H54 (cell line): ENCODE results near the gene CD81.

Experiments used
- DNase-seq: peaks from one replicate; pipeline ENCODE4 v3.0.0; 2011; ENCODE audit warnings: low spot score, mixed read lengths; ENCODE audit not compliant: insufficient read length
- FAIRE-seq: peaks from 3 replicates; lab custom pipeline; 2011; peaks lifted over from hg19 to GRCh38; lab: Jason Lieb, UNC
- POLR2A ChIP-seq: IDR thresholded peaks from 2 replicates; pipeline ENCODE4 v1.6.1; 2011; ENCODE audit warnings: low read depth, mild to moderate bottlenecking, low read length

Gene CD81

DNA sequence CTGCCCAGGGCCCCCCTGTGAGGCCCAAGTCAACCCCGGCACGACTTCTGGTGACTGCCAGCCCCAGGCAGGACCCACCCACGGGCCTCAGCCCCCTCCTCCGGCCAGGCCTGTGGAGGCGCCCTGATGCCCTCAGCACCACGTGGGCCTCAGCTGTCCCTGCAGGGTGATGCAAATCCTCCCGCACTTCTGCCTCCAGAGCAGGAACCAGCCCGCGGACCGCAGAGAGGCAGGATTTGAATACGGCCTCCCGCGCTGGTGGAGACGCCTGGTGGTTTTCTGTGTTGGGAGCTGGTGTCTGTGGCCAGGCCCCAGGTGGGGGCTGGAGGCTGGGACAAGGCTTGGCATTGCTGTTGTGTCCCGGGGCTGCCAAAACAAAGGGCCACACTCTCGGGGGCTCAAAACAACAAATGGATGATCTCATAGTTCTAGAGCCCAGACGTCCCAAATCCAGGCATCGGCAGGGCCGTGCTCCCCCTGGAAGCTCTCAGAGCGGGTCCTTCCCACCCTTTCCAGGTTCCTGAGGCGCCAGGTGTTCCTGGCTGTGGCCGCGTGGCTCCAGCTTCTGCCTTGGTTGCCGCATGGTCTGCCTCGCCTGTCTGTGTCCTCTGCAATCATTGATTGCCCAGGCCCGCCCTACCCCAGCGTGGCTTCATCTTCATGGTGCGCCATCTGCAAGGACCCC, 47.8 kb downstream of the CD81 start:
- no peak for TF ChIP-seq POLR2A
- DNase-seq (no peak), FAIRE-seq (no peak)

DNA sequence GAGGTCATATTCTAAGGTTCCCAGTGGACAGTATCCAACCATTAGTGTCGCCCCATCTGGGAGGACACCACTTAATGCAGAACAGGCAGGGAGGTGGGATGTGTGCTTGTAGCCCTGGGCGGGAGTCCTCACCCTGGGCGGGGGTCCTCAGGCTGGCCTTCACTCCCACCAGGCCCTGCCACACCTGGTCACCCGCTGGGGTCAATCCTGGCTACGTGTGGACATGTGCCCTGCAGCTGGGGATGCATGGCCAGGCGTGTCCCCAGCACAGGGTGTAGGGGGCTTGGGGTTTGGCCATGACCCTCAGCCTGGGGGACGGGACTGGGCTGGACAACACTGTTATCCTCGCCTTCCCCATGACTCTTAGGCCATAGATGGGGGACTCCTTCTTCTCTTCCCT, 48.4 kb downstream of the CD81 start:
- no peak for TF ChIP-seq POLR2A

GRCh38 chr11:2426221-2426620, 49.1 kb downstream of the CD81 start:
- DNase-seq (no peak), FAIRE-seq (no peak)
- no peak for TF ChIP-seq POLR2A

More for the DNA sequence above, 48.4 kb downstream of the CD81 start:
- DNase-seq: no peak
- no peak for FAIRE-seq

GRCh38 chr11:2426826-2427521, 49.9 kb downstream of the CD81 start:
- FAIRE-seq (no peak), DNase-seq (no peak)
- no peak for TF ChIP-seq POLR2A

- no peak for FAIRE-seq
Measured at GRCh38 chr11:2427721-2428321, 50.7 kb downstream of the CD81 start.

GRCh38 chr11:2428322-2428795, 51.2 kb downstream of the CD81 start:
- no peak for TF ChIP-seq POLR2A
- peak; percentile 80 for DNase-seq
- FAIRE-seq: no peak

More at GRCh38 chr11:2427721-2428321, 50.7 kb downstream of the CD81 start:
- DNase-seq: no peak
- TF ChIP-seq POLR2A: no peak

DNA sequence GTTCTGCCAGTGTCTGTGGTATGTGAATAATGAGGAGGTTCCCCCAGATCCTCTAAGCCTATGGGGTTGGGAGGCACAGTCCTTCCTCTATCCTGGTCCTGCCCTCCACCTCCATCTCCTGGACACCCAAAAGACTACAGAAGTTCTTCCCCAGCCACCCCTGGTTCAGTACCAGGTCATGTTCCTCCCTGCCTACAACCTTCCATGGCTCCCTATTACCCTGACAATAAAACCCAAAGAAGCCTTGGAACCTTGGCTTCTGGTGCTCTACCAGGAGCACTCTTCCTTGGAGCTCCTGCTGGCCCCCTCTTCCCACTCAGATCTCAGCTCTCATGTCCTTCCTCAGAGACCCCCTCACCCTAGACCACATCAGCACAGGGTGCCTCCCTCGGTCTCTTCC, 54.3 kb downstream of the CD81 start:
- TF ChIP-seq POLR2A: no peak
- DNase-seq (no peak), FAIRE-seq (no peak)

- DNase-seq (no peak), FAIRE-seq (no peak)
- TF ChIP-seq POLR2A: no peak
Measured at GRCh38 chr11:2432171-2432621, 55.1 kb downstream of the CD81 start.

DNA sequence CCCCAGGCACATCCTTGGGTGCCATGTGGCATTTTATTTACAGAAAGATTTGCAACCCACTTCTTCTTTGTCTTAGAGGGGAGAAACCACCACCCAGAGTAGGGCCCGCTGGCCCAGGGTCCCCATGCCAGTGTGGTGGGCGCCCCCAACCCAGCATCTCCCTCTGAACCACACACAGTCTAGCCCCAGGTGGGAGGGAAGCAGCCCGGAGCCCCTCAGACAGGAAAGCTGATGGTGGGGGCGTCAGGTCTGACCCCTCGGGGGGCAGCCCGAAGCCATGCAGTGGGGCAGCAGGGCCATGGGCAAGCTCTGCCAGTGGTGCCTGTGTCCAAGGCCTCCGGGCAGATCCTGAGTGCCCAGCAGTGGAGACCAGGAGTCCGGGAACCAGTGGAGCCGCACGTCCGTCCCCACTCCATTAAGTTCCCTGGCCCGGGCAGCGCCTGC, 55.5 kb downstream of the CD81 start:
- FAIRE-seq: no peak
- DNase-seq: no peak
- no peak for TF ChIP-seq POLR2A

- FAIRE-seq: no peak
- TF ChIP-seq POLR2A: no peak
- no peak for DNase-seq
Measured at GRCh38 chr11:2433106-2433925, 56.2 kb downstream of the CD81 start.

DNA sequence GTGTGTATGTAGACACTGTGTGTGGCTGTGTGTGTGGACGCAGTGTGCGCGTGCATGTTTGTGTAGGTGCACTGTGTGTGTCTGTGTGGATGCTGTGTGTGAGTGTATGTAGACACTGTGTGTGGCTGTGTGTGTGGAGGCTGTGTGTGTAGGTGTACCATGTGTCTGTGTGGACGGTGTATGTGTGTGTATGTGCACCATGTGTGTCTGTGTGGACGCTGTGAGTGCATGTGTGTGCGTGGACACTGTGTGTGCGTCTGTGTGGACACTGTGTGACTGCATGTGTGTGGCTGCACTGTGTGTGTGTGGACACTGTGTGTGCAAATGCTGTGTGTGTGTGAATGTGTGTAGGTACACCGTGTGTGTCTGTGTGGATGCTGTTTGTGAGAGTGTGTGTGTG, 56.9 kb downstream of the CD81 start:
- DNase-seq (no peak), FAIRE-seq (no peak)
- TF ChIP-seq POLR2A: no peak

- FAIRE-seq (no peak), DNase-seq (no peak)
- no peak for TF ChIP-seq POLR2A
Measured at GRCh38 chr11:2434506-2435255, 57.6 kb downstream of the CD81 start.
